Nephron progenitor cell (in vitro differentiated cells): ENCODE data around the gene ANKRD13D.
"Not testable (repeated sequence)": the region's sequence is repeated elsewhere in the genome, so short reads cannot be mapped to it uniquely, and the experiment has no call there.

ENCODE experiments used
- DNase-seq: peaks from one replicate; pipeline ENCODE4 v3.0.0; 2021
- H3K27ac Mint-ChIP-seq: 2 replicates; pipeline ENCODE4 v1.8.0; 2021; ENCODE audit warnings: mild to moderate bottlenecking, moderate library complexity, mixed read lengths
- H3K27me3 Mint-ChIP-seq: 2 replicates; pipeline ENCODE4 v1.8.0; 2021; ENCODE audit warnings: mild to moderate bottlenecking, low read depth, mixed read lengths; ENCODE audit not compliant: poor library complexity
- H3K36me3 Mint-ChIP-seq: 2 replicates; pipeline ENCODE4 v1.8.0; 2021; ENCODE audit warnings: low read depth, mixed read lengths
- H3K4me1 Mint-ChIP-seq: 2 replicates; pipeline ENCODE4 v1.8.0; 2021; ENCODE audit warnings: mixed read lengths
- H3K4me3 Mint-ChIP-seq: 2 replicates; pipeline ENCODE4 v1.8.0; 2021; ENCODE audit warnings: mild to moderate bottlenecking, moderate library complexity, mixed read lengths
- H3K9me3 Mint-ChIP-seq: 2 replicates; pipeline ENCODE4 v1.8.0; 2021; ENCODE audit warnings: mild to moderate bottlenecking, moderate library complexity, mixed read lengths
- CTCF ChIP-seq: fragments of 200-600 bp; sonication (generic); IDR thresholded peaks from 2 replicates; pipeline ENCODE4 v1.5.0; 2021; ENCODE audit warnings: antibody characterized with exemption

The ANKRD13D gene

GRCh38 chr11:67256477-67257135, 32.5 kb upstream of the ANKRD13D start:
- Mint-ChIP-seq H3K4me1 (peaks cover 10% of the 10 kb centered on the region), H3K27me3 (peaks cover 3% of the 10 kb centered on the region), H3K4me3 (no peak overlapping the region), H3K9me3 (no peaks in the 10 kb centered on the region), H3K36me3 (peaks cover 57% of the 10 kb centered on the region), H3K27ac (peak overlapping the region; percentile 87)
- DNase-seq = no peak
- no peak for TF ChIP-seq CTCF

- peaks cover 24% of the 10 kb centered on the region for H3K36me3 Mint-ChIP-seq
- H3K27ac Mint-ChIP-seq = peak overlapping the region; percentile 19
- peak overlapping the region; percentile 54 for H3K4me3 Mint-ChIP-seq
- DNase-seq = no peak
- H3K9me3 Mint-ChIP-seq = no peaks in the 10 kb centered on the region
- peaks cover 26% of the 10 kb centered on the region for H3K4me1 Mint-ChIP-seq
- H3K27me3 Mint-ChIP-seq = peaks cover 13% of the 10 kb centered on the region
- no peak for TF ChIP-seq CTCF
Observed at GRCh38 chr11:67260406-67260805, 28.7 kb upstream of the ANKRD13D start.

- peak; percentile 84 for DNase-seq
- peak overlapping the region; percentile 71 for H3K4me3 Mint-ChIP-seq
- H3K9me3 Mint-ChIP-seq, H3K27ac Mint-ChIP-seq: not testable (repeated sequence)
- H3K36me3 Mint-ChIP-seq = peaks cover 18% of the 10 kb centered on the region
- peaks cover 15% of the 10 kb centered on the region for H3K27me3 Mint-ChIP-seq
- H3K4me1 Mint-ChIP-seq = peaks cover 31% of the 10 kb centered on the region
Observed at GRCh38 chr11:67260885-67261639, 28.0 kb upstream of the ANKRD13D start.

GRCh38 chr11:67261640-67261945, 27.5 kb upstream of the ANKRD13D start:
- H3K36me3 Mint-ChIP-seq = peaks cover 17% of the 10 kb centered on the region
- H3K4me3 Mint-ChIP-seq = peak overlapping the region; percentile 53
- H3K4me1 Mint-ChIP-seq = peaks cover 31% of the 10 kb centered on the region
- TF ChIP-seq CTCF = no peak
- peaks cover 15% of the 10 kb centered on the region for H3K27me3 Mint-ChIP-seq
- no peak overlapping the region for H3K27ac Mint-ChIP-seq
- DNase-seq = no peak
- H3K9me3 Mint-ChIP-seq = no peaks in the 10 kb centered on the region

- Mint-ChIP-seq H3K36me3 (peaks cover 12% of the 10 kb centered on the region), H3K27ac (no peak overlapping the region), H3K27me3 (peaks cover 15% of the 10 kb centered on the region), H3K4me3 (peak overlapping the region; percentile 67), H3K4me1 (peaks cover 32% of the 10 kb centered on the region), H3K9me3 (no peaks in the 10 kb centered on the region)
- no peak for TF ChIP-seq CTCF
- no peak for DNase-seq
Observed at GRCh38 chr11:67261946-67262681, 27.0 kb upstream of the ANKRD13D start.
